Esophagus squamous epithelium (tissue), 4 donors: Measurements from ENCODE around the gene MEMO1.
"Not testable (repeated sequence)": the region's sequence is repeated elsewhere in the genome, so short reads cannot be mapped to it uniquely, and the experiment has no call there.

Source experiments
- POLR2A ChIP-seq, 4 donors: fragments of 450-650 bp; IDR thresholded peaks; one replicate each; pipeline ENCODE4 v1.6.1; 2017; ENCODE audit warnings: antibody characterized with exemption in 4 of 4, mild to moderate bottlenecking in 4 of 4, moderate library complexity in 3 of 4
- TF ChIP-seq, protein P1 (sequence below), 6 experiments: fragments of 450-650 bp in 4 of 6; fragments of 200-600 bp in 2 of 6; sonication (generic) in 2 of 6; IDR thresholded peaks; one replicate each; pipeline ENCODE4 v1.5.1; 2016 to 2019; ENCODE audit warnings: antibody characterized with exemption in 6 of 6, mild to moderate bottlenecking in 4 of 6, moderate library complexity in 4 of 6

DNA sequence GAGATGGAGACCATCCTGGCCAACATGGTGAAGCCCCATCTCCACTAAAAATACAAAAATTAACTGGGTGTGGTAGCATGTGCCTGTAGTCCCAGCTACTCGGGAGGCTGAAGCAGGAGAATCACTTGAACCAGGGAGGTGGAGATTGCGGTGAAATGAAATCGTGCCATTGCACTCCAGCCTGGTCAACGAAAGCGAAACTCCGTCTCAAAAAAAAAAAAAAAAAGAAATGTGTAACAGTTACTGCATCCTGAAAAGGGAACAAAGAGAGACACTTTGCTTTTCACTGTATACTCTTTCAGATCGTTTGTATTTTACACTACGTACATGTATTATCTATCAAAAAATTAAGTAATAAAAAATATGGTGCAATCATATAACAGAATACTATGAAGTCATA, 53.9 kb downstream of the MEMO1 start:
- TF ChIP-seq, protein P1, sequence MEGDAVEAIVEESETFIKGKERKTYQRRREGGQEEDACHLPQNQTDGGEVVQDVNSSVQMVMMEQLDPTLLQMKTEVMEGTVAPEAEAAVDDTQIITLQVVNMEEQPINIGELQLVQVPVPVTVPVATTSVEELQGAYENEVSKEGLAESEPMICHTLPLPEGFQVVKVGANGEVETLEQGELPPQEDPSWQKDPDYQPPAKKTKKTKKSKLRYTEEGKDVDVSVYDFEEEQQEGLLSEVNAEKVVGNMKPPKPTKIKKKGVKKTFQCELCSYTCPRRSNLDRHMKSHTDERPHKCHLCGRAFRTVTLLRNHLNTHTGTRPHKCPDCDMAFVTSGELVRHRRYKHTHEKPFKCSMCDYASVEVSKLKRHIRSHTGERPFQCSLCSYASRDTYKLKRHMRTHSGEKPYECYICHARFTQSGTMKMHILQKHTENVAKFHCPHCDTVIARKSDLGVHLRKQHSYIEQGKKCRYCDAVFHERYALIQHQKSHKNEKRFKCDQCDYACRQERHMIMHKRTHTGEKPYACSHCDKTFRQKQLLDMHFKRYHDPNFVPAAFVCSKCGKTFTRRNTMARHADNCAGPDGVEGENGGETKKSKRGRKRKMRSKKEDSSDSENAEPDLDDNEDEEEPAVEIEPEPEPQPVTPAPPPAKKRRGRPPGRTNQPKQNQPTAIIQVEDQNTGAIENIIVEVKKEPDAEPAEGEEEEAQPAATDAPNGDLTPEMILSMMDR (IDR thresholded peaks at IDR 0.05): not testable (repeated sequence)
- TF ChIP-seq POLR2A (IDR thresholded peaks at IDR 0.05): not testable (repeated sequence)
